ENCODE results near the gene RIC8B.

RIC8B gene

DNA sequence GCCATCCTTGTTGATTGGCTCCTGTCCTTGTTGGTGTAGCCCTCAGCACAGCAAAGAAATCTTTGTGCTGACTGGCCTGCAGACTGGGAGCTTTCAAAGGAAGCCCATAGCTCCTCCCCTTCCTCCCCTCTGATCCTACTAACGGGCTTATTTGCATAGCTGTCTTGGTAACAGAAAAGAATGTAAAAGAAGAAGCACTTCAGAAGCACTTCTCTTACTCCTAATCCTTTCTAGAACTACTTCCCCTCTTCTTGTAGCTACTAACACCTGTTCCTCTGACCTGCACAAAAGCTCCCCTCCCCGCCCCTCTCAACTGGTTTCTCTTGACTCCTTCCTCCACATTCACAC, 14.3 kb upstream of the RIC8B start:
- TF ChIP-seq, protein P1, sequence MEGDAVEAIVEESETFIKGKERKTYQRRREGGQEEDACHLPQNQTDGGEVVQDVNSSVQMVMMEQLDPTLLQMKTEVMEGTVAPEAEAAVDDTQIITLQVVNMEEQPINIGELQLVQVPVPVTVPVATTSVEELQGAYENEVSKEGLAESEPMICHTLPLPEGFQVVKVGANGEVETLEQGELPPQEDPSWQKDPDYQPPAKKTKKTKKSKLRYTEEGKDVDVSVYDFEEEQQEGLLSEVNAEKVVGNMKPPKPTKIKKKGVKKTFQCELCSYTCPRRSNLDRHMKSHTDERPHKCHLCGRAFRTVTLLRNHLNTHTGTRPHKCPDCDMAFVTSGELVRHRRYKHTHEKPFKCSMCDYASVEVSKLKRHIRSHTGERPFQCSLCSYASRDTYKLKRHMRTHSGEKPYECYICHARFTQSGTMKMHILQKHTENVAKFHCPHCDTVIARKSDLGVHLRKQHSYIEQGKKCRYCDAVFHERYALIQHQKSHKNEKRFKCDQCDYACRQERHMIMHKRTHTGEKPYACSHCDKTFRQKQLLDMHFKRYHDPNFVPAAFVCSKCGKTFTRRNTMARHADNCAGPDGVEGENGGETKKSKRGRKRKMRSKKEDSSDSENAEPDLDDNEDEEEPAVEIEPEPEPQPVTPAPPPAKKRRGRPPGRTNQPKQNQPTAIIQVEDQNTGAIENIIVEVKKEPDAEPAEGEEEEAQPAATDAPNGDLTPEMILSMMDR (IDR thresholded peaks at IDR 0.05; ENCODE audit: extremely low read depth, missing control alignments): no peak
- peak; percentile 80 for DNase-seq (ENCODE audit: low spot score)

DNA sequence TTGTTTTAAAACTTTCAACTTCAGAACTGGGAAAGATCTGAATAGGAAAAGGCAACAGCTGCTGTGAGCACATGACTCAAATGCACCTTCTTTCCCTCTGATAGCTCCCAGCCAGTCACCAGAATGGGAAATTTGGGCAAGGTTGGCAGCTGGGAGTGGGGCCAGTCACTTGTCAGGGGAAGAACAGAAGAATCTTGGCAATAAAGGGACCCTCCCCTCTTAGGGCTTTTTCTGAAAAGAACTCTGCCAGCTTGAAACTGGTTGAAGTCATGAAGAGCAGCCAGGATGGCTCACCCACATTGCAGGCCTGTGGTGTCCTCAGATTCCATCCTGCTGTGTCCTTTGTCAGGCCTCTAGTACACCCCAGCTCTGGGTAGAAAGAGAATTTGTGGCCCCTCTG, 10.3 kb upstream of the RIC8B start:
- TF ChIP-seq, protein P1 (IDR thresholded peaks at IDR 0.05; ENCODE audit: extremely low read depth, missing control alignments): no peak
- DNase-seq (ENCODE audit: low spot score): no peak

DNA sequence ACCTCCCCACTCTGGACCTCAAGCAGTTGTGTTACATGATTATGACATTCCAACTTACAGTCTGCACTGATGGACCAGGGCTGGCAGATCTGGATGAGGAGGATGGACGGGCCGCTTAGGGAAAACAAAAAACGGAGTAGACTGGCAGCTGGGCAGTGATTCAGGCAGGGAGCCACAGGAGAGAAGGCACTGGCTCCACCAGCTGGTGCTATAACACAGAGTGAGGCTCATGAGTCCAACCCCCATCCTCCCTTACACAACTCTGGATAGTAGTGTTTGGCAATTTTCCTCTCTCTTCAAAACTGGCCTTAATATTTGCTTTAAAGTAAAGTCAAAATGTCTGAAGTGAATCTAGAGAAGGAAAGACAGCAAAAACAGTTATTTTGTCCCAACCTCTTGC, 9.7 kb upstream of the RIC8B start:
- TF ChIP-seq, protein P1 (IDR thresholded peaks at IDR 0.05; ENCODE audit: extremely low read depth, missing control alignments): no peak
- no peak for DNase-seq (ENCODE audit: low spot score)

DNA sequence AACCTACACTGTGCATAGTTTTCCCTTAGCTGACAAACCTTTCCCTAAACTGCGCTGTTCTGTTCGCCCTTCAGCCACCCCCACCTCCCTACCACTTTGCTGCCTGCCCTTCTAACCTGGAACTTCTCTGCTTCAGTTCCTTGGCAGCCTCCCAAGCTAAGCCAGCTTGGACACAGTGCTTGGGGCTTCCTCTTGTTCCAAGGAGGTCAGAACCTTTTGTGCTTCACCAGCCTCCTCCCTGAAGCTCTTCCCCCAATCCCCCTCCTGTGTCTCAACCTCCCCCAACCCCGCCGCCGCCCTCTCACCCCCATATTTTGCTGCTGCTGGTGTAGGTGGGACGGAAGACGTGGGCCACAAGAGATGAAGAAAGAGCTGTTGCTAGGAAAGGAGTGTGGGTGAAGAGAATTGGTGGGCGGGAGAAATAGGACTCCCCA, 8.1 kb upstream of the RIC8B start:
- no peak for DNase-seq (ENCODE audit: low spot score)
- TF ChIP-seq, protein P1 (IDR thresholded peaks at IDR 0.05; ENCODE audit: extremely low read depth, missing control alignments): no peak

DNA sequence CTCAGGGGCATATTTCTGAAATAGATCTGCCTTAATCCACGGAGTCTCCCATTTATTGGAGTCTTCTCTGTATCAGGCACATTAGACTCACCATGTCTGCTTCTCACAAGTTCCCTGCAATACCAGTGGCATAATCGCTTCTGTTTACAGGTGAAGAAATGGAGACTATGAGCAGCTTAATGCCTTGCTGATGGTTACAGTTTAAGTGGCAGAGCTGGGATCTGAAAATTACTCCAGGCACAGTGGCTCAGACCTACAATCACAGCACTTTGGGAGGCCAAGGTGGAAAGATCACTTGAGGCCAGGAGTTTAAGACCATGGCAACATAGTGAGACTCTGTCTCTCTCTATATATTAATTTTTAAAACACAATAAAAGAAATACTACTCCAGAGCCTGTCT, 7.3 kb upstream of the RIC8B start:
- TF ChIP-seq, protein P1 (IDR thresholded peaks at IDR 0.05; ENCODE audit: extremely low read depth, missing control alignments): no peak
- no peak for DNase-seq (ENCODE audit: low spot score)

DNA sequence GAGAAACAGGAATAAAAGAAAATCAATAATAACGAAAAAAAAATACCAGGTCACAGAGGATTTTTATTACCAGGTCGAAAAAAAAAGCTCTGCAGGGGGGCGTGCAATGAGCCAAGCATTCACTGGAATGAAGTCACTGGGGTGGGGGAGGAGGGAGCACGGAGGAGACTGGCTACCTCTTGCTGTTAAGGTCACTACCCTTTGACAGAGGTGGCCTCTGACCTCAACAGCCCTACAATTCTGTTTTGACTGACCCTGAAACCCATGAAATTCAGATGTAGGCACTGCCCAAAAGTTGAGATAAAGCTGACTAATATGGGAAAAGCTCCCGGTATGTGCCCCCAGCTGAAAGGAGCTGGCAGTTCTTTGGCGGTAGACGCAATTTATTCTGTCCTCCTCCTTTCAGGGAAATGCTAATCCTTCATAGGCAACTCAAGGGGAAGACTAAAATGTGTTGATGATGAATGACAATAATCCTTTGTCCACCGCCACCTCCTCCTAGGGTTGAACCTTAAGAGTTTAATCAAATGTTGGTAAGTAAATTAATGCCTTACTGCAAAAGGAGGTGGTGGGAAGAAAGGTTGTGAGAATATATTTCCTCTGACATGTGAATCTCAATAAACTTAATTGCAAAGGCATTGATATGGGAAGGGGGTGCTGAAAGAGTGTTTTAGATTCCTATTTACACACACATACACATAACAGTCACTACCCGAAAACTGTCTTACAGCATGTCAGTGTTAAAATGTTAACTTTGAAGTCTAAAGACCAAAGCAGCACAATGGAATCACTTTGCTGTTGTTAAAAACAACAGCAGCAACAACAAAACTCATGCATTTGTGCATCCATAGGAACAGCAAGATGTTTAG, 6.3 kb upstream of the RIC8B start:
- TF ChIP-seq, protein P1 (IDR thresholded peaks at IDR 0.05; ENCODE audit: extremely low read depth, missing control alignments): no peak
- DNase-seq (ENCODE audit: low spot score): no peak

DNA sequence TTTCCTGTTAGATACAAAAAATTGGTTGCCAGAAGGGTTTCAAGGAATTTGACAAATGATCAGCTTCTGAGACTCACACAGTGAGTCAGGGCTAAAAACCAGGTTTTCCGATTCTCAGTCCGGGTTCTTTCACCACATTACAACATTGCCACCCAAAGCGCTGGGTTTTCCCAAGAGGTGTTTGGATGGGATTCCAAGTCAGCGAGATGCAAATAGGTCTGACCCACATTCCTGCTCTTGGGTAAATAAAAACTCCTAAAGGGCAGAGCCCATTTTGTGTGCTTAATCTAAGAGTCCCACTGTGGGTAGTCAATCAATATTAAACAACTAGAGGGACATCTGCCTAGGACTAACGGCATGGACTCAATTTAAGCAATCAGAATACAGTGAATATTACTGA, 5.4 kb upstream of the RIC8B start:
- TF ChIP-seq, protein P1 (IDR thresholded peaks at IDR 0.05; ENCODE audit: extremely low read depth, missing control alignments): no peak
- no peak for DNase-seq (ENCODE audit: low spot score)

Measured in GM20000 (cell line).